ENCODE results near the gene TRUB1.
"Not testable (repeated sequence)": the region's sequence is repeated elsewhere in the genome, so short reads cannot be mapped to it uniquely, and the experiment has no call there.

The TRUB1 gene

DNA sequence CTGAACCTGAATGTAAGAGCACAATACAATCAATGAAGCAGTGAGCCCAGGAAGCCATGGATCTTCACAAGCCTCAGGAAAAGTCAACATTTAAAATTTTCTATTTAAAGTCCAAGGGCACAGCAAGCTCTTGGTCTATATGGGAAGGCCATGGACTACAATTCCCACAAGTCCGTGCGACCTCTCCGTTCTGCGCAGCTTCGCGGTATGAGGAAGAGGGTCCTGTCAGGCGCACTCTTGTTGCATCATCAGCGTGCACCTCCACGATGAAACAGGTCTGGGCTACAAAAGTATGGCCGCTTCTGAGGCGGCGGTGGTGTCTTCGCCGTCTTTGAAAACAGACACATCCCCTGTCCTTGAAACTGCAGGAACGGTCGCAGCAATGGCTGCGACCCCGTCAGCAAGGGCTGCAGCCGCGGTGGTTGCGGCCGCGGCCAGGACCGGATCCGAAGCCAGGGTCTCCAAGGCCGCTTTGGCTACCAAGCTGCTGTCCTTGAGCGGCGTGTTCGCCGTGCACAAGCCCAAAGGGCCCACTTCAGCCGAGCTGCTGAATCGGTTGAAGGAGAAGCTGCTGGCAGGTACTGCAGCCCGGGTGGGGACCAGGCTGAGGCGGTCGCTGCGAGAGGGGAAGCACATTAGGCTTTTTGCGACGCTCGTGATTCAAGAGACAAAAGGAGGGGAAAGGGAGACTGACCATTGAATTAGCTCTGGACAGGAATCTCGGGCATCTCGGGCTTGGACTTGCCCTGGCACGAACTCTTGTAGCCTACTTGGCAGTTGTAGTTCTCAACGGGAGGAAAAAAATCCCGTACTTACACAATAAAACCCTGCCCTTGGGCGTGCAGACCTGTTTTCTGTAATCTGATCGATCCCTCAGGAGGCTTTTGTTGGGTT is at the start of gene TRUB1:
TSS of gene TRUB1 (plus strand) at position 234 of the 894 bp plus-strand sequence. CDS start at position 293, 59 bp downstream.
- peak; percentile 64 to 77 for DNase-seq

DNA sequence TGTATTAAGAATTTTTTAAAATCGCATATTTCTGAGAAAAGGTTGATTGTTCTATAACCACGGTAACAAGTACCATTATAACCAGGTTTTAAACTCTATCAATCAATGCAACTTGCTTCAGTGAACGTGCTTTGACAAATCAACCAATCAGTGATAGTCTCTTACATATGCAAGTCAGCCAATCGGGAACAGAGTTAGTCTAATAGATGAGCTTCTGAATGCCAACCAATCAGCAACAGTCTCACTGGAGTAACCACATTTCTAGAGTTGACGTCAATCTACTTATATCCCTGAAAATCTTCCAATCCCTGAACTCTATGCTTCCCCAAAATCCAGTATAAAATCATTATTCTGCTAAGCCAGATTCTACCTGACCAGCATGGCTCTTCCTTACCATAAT is 44.7 kb upstream of the TRUB1 start:
- no peak for DNase-seq

DNA sequence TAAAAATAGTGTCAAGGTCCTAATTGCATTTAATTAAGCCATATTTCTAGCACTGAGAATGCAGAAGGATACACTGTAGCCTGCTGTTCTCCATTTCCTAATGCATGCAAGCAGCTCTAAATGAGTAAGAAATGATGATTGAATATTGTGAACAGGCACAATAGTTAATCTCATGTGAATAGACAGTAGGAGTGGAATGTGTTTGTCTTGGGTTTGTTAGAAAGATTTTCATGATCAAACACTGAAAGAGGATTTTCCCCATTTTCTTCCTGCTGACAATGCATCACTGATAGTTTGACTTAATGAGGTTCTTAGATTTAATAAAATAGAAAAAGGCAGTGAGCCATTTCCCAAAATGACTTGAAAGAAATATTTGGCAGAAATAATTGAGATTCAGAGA is 43.1 kb upstream of the TRUB1 start:
- DNase-seq: no peak

DNA sequence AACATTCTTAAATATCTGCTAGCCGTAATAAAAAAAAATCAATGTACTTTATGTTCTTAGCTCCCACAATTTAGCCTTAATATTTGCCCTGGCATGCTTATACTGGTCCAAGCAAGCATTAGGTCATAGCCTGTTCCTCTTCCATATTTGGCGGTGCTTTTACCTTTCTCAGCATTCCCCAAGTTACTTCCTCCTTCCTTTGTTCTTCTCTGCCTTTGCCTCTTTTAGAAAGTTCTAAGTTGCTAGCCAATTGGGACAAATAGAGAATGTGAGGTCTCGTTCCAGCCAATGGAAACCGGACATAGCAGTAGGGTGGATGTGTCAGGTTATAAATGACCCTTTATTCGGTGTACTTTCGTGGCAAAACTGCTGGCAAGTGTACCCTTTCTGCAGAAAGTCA is 41.0 kb upstream of the TRUB1 start:
- DNase-seq: not testable (repeated sequence)

DNA sequence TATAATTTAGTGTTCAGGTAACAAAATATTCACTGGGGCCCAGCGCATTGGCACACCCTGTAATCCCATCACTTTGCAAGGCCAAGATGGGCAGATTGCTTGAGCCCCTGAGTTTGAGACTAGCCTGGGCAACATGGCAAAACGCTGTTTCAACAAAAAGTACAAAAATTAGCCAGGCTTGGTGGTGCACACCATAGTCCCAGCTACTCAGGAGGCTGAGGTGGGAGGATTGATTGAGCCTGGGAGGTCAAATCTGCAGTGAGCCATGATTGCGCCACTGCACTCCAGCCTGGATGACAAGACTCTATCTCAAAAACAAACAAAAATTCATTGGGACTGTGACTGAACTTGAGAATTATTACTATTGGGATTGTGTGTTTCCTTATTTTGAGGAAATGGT is 40.4 kb upstream of the TRUB1 start:
- no peak for DNase-seq

DNA sequence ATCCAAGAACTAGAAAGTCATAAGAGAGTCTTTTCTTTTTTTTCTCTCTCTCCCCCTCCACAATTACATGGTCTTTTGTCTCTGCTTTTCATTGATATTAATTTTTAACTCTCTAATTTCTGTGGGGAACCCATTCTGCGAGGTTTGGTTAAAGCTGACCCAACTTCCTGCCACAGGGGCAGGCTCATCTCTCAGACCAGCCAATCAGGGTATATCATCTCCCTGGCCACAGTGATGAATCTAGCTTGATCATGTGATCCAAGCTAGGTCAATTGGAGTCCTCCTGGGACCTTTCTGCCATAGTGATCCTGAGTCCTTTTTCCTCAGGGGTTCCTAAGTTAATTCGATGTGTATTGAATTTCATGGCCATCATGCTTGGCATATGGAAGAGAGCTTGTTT is 38.0 kb upstream of the TRUB1 start:
- DNase-seq: no peak

DNA sequence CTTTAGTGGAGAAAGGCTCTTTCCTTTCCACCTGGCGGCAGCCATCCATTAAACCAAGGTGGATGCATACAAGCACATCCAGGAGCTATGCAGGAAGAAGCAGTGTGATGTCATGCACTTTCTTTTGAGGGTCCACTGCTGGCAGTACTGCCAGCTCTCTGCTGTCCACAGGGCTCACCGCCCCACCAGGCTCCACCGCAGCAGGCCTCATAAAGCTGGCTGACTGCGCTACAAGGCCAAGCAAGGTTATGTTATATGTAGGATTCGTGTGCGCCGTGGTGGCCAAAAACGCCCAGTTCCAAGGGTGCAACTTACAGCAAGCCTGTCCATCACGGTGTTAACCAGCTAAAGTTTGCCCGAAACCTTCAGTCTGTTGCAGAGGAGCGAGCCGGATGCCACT is 37.3 kb upstream of the TRUB1 start:
- no peak for DNase-seq

DNA sequence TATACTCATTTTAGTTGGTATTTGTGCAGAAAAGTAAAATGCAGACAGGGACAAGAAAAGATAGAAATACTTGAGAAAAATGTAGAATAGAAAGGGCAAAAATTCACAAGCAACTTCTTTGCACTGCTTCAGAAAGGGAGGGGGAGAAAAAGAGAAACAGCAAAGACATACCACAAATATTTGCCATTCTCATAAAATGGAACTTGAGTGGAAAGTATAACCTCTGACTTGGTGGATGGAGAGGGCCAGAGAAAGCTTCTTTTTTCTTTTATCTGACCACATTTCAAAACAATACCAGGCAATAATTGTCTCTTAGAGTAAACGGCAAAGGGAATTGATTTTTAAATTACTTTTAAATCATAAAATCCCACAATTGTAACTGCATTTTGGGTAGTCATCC is 35.8 kb upstream of the TRUB1 start:
- DNase-seq: no peak

DNA sequence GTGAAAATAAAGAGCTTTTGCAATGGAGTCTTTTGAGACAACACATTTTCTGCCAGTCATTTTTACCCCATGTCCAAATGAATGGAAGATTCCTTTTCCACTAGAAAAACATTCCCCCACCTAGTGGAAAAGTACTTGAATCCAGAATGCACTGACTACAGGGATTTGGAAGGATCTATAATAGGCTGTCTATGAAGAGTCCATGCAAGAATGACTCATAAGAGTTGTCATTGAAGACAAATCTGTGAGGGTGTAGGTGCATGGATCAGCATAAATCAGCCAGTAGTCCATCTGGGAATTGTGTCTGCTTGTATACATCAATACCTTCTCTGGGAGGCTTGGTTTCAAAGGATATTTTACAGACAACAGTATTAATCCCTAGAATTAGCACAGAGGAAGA is 32.5 kb upstream of the TRUB1 start:
- DNase-seq: no peak

DNA sequence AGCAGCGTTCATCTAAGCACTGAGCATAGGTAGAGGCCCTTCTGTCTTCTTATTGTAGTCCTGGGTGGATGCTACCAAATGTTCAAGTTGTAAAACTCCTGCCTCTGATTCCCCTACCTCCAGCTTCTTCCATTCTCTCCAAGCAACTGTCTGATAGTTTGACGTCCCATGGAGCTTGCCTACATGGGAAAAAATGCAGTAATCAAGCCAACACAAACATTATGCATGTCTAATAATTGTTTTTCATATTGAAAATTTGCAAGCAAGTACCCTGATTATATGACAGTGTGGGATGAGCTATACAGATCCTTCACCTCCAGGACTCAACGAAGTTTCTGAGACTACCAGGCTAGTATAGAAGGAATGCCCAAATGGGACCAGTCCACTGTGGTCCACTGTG is 31.0 kb upstream of the TRUB1 start:
- DNase-seq: no peak

DNA sequence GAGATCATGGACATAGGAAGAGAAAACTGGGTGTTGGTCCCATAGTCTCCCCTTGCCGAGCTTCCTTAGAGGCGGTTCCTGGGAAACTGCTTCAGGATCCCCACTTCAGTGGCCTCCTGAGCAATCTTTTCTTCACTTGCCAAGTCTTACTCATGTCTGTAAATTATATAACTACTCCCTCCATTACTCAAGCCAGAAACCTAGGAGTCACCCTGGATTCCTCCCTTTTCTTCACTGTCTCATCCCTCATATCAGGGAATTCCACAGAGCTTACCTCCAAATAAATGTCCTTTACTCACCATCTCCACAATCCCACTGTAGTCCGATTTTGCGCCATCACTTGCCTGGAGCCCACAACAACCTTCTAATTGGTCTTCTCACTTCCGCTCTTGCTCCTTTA is 29.1 kb upstream of the TRUB1 start:
- no peak for DNase-seq

DNA sequence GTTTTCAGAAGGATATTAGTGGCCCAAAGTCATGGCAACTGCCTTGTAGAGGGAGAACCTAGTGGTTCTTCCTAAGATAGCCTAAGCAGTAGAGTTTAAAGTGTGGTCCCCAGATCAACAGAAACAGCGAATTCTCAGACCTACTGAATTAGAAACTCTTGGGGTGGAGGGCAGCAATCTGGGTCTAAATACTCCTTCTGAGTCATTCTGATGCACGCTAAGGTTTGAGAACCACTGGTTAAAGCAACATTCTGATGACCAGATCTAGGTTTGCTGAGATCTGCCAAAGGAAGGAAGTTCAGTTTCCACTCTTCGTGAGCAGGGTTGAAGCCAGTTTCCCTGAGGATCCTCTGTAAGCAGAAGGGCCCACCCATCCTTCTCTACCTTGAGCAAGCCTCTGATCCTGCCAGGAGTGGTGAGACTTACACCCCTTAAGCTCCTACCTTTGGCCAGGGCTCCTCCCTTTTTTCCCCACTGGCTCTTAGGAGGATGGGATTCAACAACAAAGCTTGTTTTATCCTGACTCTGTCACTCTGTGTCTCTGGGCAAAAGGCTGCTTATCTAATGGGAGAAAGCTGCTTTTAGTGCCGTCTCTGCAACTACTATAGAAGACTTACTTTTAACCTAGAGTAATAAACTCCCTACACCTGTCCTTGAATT is 26.8 kb upstream of the TRUB1 start:
- DNase-seq: no peak

DNA sequence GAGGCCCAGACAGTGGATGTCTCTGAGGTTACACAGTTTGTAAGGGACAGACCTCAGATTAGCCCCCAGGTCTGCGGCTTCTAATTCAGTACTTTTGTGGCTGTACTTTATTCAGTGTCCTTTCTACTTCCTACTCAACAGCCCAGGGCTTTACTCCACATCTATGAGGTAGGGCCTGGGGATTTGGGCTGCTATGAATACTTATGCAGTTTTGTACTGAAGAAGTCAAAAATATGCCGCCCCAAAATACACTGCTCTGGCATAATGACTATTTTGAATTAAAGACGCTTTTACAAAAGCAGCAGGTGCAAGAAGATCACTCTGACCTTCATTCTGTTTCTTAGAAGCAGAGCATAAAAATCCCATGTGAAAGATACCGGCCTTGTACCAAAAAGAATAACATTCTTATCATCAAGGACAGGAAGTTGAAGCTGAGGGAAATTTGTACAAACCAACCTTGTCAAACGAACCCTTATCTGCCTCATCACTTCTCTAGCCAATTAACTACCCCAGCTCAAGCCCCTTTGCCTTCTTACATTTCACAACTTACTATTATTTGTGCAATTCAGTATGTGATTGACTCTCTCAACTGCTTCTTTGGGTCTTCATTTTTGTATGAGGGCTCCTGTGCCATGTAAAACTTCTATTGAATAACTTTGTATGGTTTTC is 26.1 kb upstream of the TRUB1 start:
- no peak for DNase-seq

DNA sequence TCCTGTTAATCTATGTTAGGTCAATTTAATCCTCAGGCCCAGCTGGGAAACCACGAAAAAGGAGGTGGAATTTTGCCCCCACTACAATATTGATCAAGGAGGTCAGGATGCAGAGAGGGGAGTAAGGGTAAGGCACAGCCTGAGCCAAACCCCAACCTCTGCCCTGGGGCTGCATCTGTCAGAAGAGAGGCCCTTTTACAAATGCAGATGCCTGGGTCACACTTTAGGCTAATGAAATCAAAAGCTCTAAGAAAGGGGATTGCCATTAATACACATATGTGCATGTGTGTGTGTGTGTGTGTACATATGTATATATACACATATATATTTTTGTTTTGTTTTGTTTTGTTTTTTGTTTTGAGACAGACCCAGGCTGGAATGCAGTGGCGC is 25.5 kb upstream of the TRUB1 start:
- no peak for DNase-seq

DNA sequence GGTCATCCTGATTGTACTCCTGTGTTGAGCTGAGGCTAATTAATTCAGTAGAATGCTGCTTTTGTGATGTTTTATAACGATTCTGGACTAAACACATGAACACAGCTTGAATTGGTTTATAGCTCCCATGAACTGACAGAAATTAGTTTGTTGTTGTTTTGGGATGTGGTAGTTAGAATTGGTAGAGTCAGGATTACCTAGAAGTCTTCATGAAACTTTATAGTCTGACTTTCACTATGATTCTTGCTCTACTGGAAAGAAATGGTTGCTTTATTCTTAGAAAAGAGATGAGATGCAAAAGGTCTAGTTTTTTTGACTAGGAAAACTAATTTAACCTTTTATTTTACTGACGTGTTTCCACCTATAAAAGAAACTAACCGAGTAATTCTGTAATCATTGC is 23.4 kb upstream of the TRUB1 start:
- DNase-seq: no peak

DNA sequence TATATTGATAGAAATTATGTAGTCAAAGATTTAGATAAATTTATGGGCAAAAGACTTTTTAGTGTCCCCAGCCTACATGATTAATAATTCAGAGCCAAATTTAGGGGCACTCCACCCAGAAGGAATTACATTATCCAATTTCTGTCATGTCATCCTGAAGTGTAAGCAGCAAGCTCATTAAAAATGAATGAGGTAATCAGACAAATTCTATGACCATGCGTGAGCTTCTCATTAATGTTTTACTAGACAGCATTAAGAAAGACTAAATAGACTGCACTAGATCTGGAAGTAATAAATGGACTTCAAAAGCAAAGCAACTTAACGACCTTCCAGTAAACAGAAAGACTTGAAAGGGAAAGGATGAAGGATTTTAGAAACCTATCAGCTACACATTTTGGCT is 22.7 kb upstream of the TRUB1 start:
- no peak for DNase-seq

DNA sequence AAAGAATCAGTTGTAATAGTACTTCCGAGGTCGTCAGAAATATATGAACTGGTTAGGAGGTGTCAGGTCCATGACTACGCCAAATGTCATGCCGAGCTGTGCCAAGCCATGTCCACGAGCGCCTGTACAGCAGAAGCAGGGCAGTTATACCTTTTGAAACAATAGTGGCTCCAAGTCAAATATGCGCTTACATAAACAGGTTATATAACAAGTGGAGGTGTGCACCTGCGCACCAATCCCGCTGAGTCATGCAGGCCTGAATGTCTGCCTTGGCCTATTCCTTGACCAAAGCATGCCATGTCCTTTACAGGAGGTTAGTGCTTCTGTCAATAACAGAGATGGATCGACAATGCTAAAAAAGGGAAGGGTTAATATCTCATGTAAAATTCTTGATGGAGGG is 21.3 kb upstream of the TRUB1 start:
- DNase-seq: no peak

DNA sequence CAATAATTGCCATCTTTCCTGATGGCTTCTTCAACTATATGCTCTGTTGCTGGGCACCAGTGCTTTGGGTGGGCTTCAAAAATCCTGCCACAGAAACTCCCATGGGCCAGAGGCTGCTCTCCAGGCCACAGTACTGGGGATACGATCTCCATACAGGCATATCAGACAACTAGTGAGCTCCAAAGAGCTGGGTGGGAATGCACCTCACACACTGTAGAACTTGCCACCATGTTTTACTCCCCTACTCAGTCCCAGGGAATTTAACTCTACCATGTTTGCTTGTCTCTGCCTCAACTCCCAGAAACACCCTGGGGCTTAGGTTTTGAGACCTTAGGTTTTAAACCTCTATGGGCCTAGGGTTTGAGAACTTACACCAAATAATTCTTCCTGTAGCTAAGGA is 20.5 kb upstream of the TRUB1 start:
- no peak for DNase-seq

DNA sequence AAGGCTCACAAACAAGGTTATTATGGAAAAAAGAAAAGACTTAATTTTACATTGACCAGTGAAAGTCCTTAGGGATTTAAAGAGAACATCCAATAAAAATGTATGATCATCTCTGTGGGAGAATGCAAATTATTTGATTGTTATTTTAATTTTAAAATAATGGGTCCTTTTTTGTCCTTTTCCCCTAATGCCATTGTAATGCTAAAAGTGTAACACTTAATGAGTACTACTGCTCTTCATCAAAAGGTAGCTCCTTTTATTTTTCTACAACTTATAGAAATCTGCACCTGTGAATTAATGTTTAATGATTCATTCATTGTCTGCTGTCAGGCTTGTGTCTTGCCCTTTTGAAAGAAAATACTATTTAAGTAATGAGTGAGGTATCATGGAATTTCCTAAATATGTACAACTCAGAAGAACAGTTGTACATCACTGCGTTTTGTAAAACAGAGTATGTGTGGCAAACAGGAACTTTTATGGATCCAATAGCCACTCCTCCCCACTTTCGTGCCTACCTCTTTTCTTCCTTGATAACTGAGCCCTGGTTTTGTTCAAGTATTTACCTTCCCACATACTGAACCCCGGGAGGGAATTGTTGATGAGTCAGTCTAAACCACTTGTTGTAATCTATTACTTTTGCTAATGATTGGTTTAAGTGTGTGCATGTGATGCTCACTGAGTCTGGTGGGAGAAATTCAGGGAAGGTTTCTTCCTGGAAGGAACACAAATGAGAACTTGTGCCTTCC is 19.9 kb upstream of the TRUB1 start:
- no peak for DNase-seq

DNA sequence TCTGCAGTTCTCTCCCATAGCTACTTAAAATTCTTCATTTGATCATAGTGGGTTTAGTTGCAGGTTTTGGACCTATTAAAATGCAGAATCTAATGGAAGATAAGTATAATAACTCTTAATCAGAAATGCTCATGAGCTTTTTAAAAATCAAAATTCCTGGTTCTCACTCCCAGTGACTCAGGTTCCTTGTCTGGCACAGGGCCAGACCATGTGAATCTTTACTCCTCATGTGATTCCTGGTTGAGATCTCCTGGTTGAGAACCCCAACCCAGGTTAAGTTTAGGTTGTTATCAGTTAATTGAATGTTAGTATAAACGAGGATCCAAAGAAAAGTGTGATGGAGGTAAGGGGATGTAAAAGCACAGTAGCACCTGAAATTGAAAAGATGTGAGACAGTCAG is 17.5 kb upstream of the TRUB1 start:
- no peak for DNase-seq

DNA sequence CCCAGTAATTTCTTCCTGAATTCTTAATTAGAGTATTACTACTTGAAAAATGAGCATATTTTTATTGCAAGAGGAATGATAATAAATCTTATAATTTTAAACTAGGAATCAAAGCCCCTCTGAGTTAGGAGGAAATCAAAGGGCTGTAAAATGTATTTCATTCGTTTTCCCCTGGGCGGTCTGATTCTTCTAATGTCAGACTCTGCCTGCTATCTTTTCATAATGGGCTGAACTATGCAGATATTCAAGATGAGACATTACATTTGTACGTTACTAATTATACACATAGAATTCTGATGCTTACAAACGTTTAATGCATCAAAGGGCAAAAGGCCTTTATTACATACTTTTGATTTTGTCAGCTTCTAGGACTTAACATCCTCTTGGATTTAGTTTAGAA is 16.0 kb upstream of the TRUB1 start:
- DNase-seq: no peak

DNA sequence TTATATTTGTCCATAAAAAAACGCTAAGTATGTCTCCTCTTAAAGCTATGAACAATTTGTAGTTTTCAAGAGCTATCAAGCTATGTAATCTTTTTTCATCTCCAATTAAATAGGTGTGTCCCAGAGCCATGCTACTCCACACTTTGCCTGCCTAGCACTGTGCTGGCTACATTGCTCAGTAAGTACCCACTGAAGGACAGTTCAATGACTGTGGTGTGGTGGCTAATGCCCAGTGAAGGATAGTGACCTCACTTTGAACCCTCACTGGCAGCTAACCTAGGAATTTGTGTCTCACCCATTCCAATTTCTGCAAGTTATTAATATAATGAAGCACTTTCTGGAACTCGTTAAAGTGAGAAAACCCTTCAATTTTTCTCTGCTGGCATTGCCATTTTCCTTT is 14.4 kb upstream of the TRUB1 start:
- DNase-seq: no peak
